NCI-H1092 treated with DMSO at 0.1 percent for 48 hours (cell line): ENCODE measurements around the gene ZBTB25.
"Not testable (repeated sequence)": the region's sequence is repeated elsewhere in the genome, so short reads cannot be mapped to it uniquely, and the experiment has no call there.

ENCODE experiments used
- DNase-seq: peaks from one replicate; lab custom pipeline; 2025; lab: John Stamatoyannopoulos, UW

Gene ZBTB25

GRCh38 chr14:64503434-64504309 lies at the start of gene ZBTB25:
Gene ZBTB25 (minus strand): TSS chr14:64503838. CDS start chr14:64490533, 13,305 bp downstream.
- peak; percentile 93 for DNase-seq

GRCh38 chr14:64550621-64551333 lies 47.1 kb upstream of the ZBTB25 start:
- DNase-seq = peak; percentile 57

- peak; percentile 80 for DNase-seq
Observed at GRCh38 chr14:64549791-64550620, 46.4 kb upstream of the ZBTB25 start, which contains the start of gene PPP1R36. Gene PPP1R36 (plus strand): TSS chr14:64549961. CDS start chr14:64549998, 37 bp downstream.

GRCh38 chr14:64549016-64549415 lies 45.4 kb upstream of the ZBTB25 start:
- no peak for DNase-seq

GRCh38 chr14:64544607-64545312 lies 41.1 kb upstream of the ZBTB25 start:
- DNase-seq = no peak

- DNase-seq = no peak
Observed at GRCh38 chr14:64542836-64543201, 39.2 kb upstream of the ZBTB25 start.

GRCh38 chr14:64541972-64542835 lies 38.6 kb upstream of the ZBTB25 start:
- DNase-seq = peak; percentile 59

GRCh38 chr14:64541261-64541971 lies 37.8 kb upstream of the ZBTB25 start:
- DNase-seq = peak; percentile 73

GRCh38 chr14:64540208-64541202 lies 36.9 kb upstream of the ZBTB25 start, which contains the start of gene HSPA2:
Gene HSPA2 (plus strand): TSS chr14:64540741. CDS start chr14:64540850, 109 bp downstream.
- DNase-seq = peak; percentile 100

GRCh38 chr14:64536488-64537245 lies 33.0 kb upstream of the ZBTB25 start:
- no peak for DNase-seq

- no peak for DNase-seq
Observed at GRCh38 chr14:64531567-64531966, 27.9 kb upstream of the ZBTB25 start.

GRCh38 chr14:64525354-64525753 lies 21.7 kb upstream of the ZBTB25 start:
- no peak for DNase-seq

GRCh38 chr14:64522591-64523355 lies 19.1 kb upstream of the ZBTB25 start:
- DNase-seq = no peak

GRCh38 chr14:64520699-64521098 lies 17.1 kb upstream of the ZBTB25 start:
- DNase-seq = no peak

- DNase-seq = no peak
Observed at GRCh38 chr14:64518229-64518628, 14.6 kb upstream of the ZBTB25 start.

- DNase-seq = not testable (repeated sequence)
Observed at GRCh38 chr14:64517667-64518066, 14.0 kb upstream of the ZBTB25 start.

GRCh38 chr14:64516969-64517368 lies 13.3 kb upstream of the ZBTB25 start:
- no peak for DNase-seq
